Measurements from ENCODE around the gene HPDL. TPM values are rescaled to one million over a fixed set of nuclear protein-coding genes. Genes with fewer than 3 reads are reported as not detected.
"Not testable (repeated sequence)": the region's sequence is repeated elsewhere in the genome, so short reads cannot be mapped to it uniquely, and the experiment has no call there.

The HPDL gene
- total RNA-seq, 1 donor = 0.36 TPM

DNA sequence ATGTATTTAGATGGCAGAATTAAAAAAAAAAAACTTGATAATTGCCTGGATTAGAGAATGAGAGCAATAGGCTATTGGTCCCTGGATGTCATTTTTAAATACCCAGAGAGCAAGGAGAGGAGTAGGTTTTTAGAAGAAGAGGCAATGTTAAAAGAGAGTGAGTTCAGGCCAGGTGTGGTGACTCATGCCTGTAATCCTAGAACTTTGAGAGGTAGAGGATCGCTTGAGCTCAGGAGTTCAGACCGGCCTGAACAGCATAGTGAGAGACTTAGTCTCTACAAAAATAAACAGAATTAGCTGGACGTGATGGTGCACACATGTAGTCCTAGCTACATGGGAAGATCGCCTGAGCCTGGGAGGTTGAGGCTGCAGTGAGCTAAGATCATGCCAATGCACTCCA is 29.5 kb downstream of the HPDL start:
- TF ChIP-seq, protein P1, sequence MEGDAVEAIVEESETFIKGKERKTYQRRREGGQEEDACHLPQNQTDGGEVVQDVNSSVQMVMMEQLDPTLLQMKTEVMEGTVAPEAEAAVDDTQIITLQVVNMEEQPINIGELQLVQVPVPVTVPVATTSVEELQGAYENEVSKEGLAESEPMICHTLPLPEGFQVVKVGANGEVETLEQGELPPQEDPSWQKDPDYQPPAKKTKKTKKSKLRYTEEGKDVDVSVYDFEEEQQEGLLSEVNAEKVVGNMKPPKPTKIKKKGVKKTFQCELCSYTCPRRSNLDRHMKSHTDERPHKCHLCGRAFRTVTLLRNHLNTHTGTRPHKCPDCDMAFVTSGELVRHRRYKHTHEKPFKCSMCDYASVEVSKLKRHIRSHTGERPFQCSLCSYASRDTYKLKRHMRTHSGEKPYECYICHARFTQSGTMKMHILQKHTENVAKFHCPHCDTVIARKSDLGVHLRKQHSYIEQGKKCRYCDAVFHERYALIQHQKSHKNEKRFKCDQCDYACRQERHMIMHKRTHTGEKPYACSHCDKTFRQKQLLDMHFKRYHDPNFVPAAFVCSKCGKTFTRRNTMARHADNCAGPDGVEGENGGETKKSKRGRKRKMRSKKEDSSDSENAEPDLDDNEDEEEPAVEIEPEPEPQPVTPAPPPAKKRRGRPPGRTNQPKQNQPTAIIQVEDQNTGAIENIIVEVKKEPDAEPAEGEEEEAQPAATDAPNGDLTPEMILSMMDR (IDR thresholded peaks at IDR 0.05; ENCODE audit: extremely low read depth, low read depth, low read length) = no peak
- no peak overlapping the region for H2AFZ ChIP-seq (ENCODE audit: low read length)
- H3K79me2 ChIP-seq (ENCODE audit: insufficient read depth, low read length) = no peaks in the 10 kb centered on the region
- H3K4me3 ChIP-seq (ENCODE audit: insufficient read depth, low read length) = no peak overlapping the region
- no peak for DNase-seq (ENCODE audit: insufficient read length, low spot score, missing footprints)
- no peak overlapping the region for H3K27ac ChIP-seq (ENCODE audit: low read depth, low read length)
- no peaks in the 10 kb centered on the region for H3K9me3 ChIP-seq (ENCODE audit: low read depth, low read length)
- no peak overlapping the region for H3K4me2 ChIP-seq (ENCODE audit: insufficient read depth, low read length)
- no peaks in the 10 kb centered on the region for H4K20me1 ChIP-seq (ENCODE audit: insufficient read depth, low read length)
- H3K27me3 ChIP-seq (ENCODE audit: insufficient read depth, low read length) = no peaks in the 10 kb centered on the region
- peaks cover 12% of the 10 kb centered on the region for H3K4me1 ChIP-seq (ENCODE audit: insufficient read depth, low read length)
- H3K36me3 ChIP-seq (ENCODE audit: insufficient read depth, low read length) = no peaks in the 10 kb centered on the region

DNA sequence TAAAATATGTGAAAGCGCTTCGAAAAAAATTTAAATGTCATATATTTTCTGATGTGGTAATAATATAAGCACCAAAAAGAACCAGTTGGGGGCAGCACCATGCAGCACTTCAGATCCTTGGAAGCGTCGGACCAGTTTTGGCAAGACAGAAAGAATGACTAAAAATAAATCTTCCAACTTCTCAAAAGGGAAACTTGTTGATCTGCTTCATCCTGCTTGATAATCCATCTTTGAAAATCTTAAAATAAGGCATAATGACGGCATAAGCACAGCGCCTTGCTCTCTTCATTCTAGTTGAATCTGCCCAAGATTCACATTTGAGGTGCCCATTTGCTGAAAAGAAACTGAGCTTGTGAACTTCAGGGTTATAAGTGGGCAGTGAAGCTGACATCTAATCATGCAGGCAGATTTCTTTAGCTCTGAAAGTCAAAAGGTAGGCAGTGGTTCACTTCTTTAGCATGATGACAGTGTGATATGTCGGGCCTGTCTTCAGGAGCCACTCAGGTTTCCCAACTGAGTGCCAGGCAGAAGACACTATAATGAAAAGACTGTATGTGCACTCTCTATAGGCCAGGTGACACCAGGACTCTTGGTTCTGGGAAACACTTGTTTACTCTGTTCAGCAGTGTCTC is 33.3 kb downstream of the HPDL start:
- no peaks in the 10 kb centered on the region for H4K20me1 ChIP-seq (ENCODE audit: insufficient read depth, low read length)
- no peaks in the 10 kb centered on the region for H3K79me2 ChIP-seq (ENCODE audit: insufficient read depth, low read length)
- no peaks in the 10 kb centered on the region for H3K36me3 ChIP-seq (ENCODE audit: insufficient read depth, low read length)
- no peaks in the 10 kb centered on the region for H3K9me3 ChIP-seq (ENCODE audit: low read depth, low read length)
- peak; percentile 6 for DNase-seq (ENCODE audit: insufficient read length, low spot score, missing footprints)
- H3K27ac ChIP-seq (ENCODE audit: low read depth, low read length) = peak overlapping the region; percentile 42
- peak overlapping the region; percentile 95 for H2AFZ ChIP-seq (ENCODE audit: low read length)
- TF ChIP-seq, protein P1 (IDR thresholded peaks at IDR 0.05; ENCODE audit: extremely low read depth, low read depth, low read length) = peak; percentile 76
- H3K4me2 ChIP-seq (ENCODE audit: insufficient read depth, low read length) = peak overlapping the region; percentile 71
- peaks cover 12% of the 10 kb centered on the region for H3K4me1 ChIP-seq (ENCODE audit: insufficient read depth, low read length)
- H3K27me3 ChIP-seq (ENCODE audit: insufficient read depth, low read length) = no peaks in the 10 kb centered on the region
- H3K4me3 ChIP-seq (ENCODE audit: insufficient read depth, low read length) = peak overlapping the region; percentile 46

DNA sequence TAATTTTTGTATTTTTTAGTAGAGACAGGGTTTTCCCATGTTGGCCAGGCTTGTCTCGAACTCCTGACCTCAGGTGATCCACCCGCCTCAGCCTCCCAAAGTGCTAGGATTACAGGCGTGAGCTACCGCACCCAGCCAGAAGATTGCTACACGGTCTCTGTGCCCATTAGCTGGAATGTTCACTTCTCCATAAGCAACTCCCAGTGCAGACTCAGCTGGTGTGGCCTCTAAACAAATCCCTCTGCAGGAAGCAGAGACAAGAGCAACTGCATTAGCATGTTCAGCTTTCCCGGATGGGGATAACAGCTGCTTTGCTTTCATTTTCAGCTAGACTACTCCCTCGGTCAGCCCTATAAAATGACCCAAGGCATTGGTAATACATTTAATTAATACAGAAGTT is 34.3 kb downstream of the HPDL start:
- H3K36me3 ChIP-seq (ENCODE audit: insufficient read depth, low read length); H3K79me2 ChIP-seq (ENCODE audit: insufficient read depth, low read length); H3K9me3 ChIP-seq (ENCODE audit: low read depth, low read length); H4K20me1 ChIP-seq (ENCODE audit: insufficient read depth, low read length); H3K27me3 ChIP-seq (ENCODE audit: insufficient read depth, low read length): not testable (repeated sequence)
- Histone ChIP-seq H3K27ac (ENCODE audit: low read depth, low read length) (peak overlapping the region; percentile 27), H2AFZ (ENCODE audit: low read length) (peak overlapping the region; percentile 95), H3K4me1 (ENCODE audit: insufficient read depth, low read length) (peaks cover 12% of the 10 kb centered on the region), H3K4me3 (ENCODE audit: insufficient read depth, low read length) (peak overlapping the region; percentile 39), H3K4me2 (ENCODE audit: insufficient read depth, low read length) (peak overlapping the region; percentile 71)
- peak; percentile 86 for DNase-seq (ENCODE audit: insufficient read length, low spot score, missing footprints)

DNA sequence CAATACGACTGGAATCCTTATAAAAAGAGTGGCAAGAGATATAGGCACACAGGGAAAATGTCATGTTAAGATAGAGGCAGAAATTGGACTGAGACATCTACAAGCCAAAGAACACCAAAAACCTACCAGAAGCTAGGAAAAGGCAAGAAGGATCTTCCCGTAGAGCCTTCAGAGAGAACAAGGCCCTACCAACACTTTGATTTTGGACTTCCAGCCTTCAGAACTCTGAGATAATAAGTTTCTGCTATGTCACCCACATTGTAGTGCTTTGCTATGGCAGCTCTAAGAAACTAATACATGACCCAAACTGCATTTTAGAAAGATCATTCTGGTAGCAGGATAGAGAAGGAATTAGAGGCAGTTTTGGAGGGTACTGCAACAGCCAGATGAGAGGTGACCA is 37.6 kb downstream of the HPDL start:
- H3K79me2 ChIP-seq (ENCODE audit: insufficient read depth, low read length) = no peaks in the 10 kb centered on the region
- TF ChIP-seq, protein P1 (IDR thresholded peaks at IDR 0.05; ENCODE audit: extremely low read depth, low read depth, low read length) = no peak
- H3K4me2 ChIP-seq (ENCODE audit: insufficient read depth, low read length) = no peak overlapping the region
- no peaks in the 10 kb centered on the region for H3K9me3 ChIP-seq (ENCODE audit: low read depth, low read length)
- no peak overlapping the region for H2AFZ ChIP-seq (ENCODE audit: low read length)
- peaks cover 12% of the 10 kb centered on the region for H3K4me1 ChIP-seq (ENCODE audit: insufficient read depth, low read length)
- H3K27ac ChIP-seq (ENCODE audit: low read depth, low read length) = no peak overlapping the region
- H3K27me3 ChIP-seq (ENCODE audit: insufficient read depth, low read length) = no peaks in the 10 kb centered on the region
- DNase-seq (ENCODE audit: insufficient read length, low spot score, missing footprints) = no peak
- H3K36me3 ChIP-seq (ENCODE audit: insufficient read depth, low read length) = no peaks in the 10 kb centered on the region
- H4K20me1 ChIP-seq (ENCODE audit: insufficient read depth, low read length) = no peaks in the 10 kb centered on the region
- no peak overlapping the region for H3K4me3 ChIP-seq (ENCODE audit: insufficient read depth, low read length)

All from osteoblast (primary cell).